Stimulated activated naive CD8-positive, alpha-beta T cell treated with anti-CD3 and anti-CD28 coated beads, Interleukin-15, amount 100 ng/mL, for 72 hours (primary cell): ENCODE measurements around the gene RGCC.
"Not testable (repeated sequence)": the region's sequence is repeated elsewhere in the genome, so short reads cannot be mapped to it uniquely, and the experiment has no call there.

Experiments
- ATAC-seq: fragments of 150-1000 bp; cut with Tn5 transposase; 2 replicates; pipeline ENCODE4 v1.10.0; 2021; ENCODE audit warnings: mild to moderate bottlenecking, moderate library complexity
- DNase-seq, 2 donors: peaks; one replicate each; pipeline ENCODE4 v3.0.0; 2021 to 2022
- H3K27ac Mint-ChIP-seq, 2 donors: one replicate each; pipeline ENCODE4 v1.8.0; 2022; ENCODE audit warnings: mild to moderate bottlenecking in 2 of 2, mixed read lengths in 2 of 2, moderate library complexity in 2 of 2
- H3K27me3 Mint-ChIP-seq: one replicate; pipeline ENCODE4 v1.8.0; 2022; ENCODE audit warnings: mixed read lengths
- H3K4me1 Mint-ChIP-seq: one replicate; pipeline ENCODE4 v1.8.0; 2022; ENCODE audit warnings: mild to moderate bottlenecking, mixed read lengths
- H3K4me3 Mint-ChIP-seq, 2 donors: one replicate each; pipeline ENCODE4 v1.8.0; 2022; ENCODE audit warnings: mild to moderate bottlenecking in 2 of 2, mixed read lengths in 2 of 2, moderate library complexity in 1 of 2
- H3K9me3 Mint-ChIP-seq, 2 donors: one replicate each; pipeline ENCODE4 v1.8.0; 2022; ENCODE audit warnings: mixed read lengths in 2 of 2

The RGCC gene

GRCh38 chr13:41494202-41494601, 36.9 kb downstream of the RGCC start:
- H3K4me3 Mint-ChIP-seq: no peak overlapping the region
- no peak for DNase-seq
- no peak overlapping the region for H3K27ac Mint-ChIP-seq
- H3K4me1 Mint-ChIP-seq: peaks cover 87% of the 10 kb centered on the region
- ATAC-seq: no peak
- no peaks in the 10 kb centered on the region for H3K27me3 Mint-ChIP-seq
- peaks cover 0 to 4% of the 10 kb centered on the region in 2 donors for H3K9me3 Mint-ChIP-seq

- Mint-ChIP-seq H3K27ac (peak overlapping the region in 1 of 2 donors; percentile 29), H3K9me3 (peaks cover 0 to 4% of the 10 kb centered on the region in 2 donors), H3K4me3 (no peak overlapping the region), H3K4me1 (peaks cover 94% of the 10 kb centered on the region), H3K27me3 (no peaks in the 10 kb centered on the region)
- DNase-seq: no peak
- ATAC-seq: no peak
Measured at GRCh38 chr13:41495044-41495443, 37.7 kb downstream of the RGCC start.

DNA sequence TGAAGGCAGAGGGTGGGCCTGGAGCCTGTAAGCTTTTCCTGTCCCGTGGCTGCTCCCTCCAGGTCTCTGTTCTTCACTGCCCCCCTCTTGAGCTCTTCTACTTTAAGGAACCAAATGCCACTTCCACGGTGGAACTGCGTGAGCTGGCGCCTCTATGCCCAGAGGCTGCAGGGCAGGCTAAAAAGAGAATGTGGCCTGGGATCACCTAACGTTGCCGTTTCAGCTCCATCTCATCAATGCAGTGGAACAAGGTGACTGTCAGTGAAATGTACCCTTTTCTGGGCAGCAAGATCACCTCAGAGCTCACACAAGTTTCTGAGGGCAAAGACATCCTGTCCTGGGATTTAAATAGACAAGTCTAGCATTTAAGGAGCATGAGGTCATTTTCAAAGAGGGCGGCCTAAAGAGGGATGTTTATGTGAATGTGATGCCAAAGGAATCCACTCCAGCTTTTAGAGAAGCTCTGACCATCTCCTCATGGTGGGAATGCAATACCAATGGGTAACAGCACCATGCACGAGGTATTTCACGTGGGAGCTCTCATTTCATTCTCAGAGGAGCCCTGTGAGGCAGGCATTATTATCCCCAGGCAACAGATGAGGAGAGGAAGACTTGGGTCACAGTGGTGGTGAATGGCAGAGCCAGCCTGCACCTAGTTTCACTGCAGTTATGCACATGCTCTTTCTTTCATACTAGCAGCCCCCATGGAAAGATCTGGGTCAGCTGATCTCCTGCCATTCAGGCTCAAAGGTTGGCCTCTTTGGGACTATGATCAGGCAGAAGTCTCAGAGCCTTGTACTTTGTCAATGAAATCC, 39.3 kb downstream of the RGCC start:
- ATAC-seq (no peak), DNase-seq (no peak)
- peaks cover 98% of the 10 kb centered on the region for H3K4me1 Mint-ChIP-seq
- H3K9me3 Mint-ChIP-seq: no peaks in the 10 kb centered on the region
- H3K27ac Mint-ChIP-seq: peak overlapping the region in 1 of 2 donors; percentile 37
- H3K27me3 Mint-ChIP-seq: no peaks in the 10 kb centered on the region
- H3K4me3 Mint-ChIP-seq: peak overlapping the region; percentile 25 to 31

GRCh38 chr13:41497436-41497835, 40.1 kb downstream of the RGCC start:
- Mint-ChIP-seq H3K4me3 (peak overlapping the region in 1 of 2 donors; percentile 50), H3K27ac (peak overlapping the region in 1 of 2 donors; percentile 93), H3K4me1 (peaks cover 98% of the 10 kb centered on the region), H3K27me3 (no peaks in the 10 kb centered on the region), H3K9me3 (no peaks in the 10 kb centered on the region)
- no peak for DNase-seq
- ATAC-seq: no peak

DNA sequence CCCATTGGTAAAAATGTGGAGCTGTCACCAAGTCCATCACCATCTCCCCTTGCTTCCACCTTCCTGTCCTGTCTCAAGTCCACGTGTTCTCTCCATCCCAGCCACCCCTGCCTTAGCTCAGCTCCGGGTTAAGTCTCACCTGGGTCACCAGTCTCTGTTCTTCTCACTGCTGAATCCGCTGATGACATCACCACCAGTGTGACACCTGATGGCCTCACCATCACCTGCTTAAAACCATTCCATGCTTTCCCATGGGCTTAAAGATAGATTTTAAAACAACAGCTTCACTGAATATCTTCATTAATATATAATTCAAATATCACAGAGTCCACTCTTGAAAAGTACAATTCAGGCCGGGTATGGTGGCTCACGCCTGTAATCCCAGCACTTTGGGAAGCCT, 42.1 kb downstream of the RGCC start:
- DNase-seq: no peak
- Mint-ChIP-seq H3K27me3 (no peaks in the 10 kb centered on the region), H3K4me1 (peaks cover 87% of the 10 kb centered on the region), H3K4me3 (no peak overlapping the region), H3K9me3 (peaks cover 8 to 14% of the 10 kb centered on the region in 2 donors), H3K27ac (no peak overlapping the region)
- ATAC-seq: no peak

GRCh38 chr13:41500511-41500910, 43.2 kb downstream of the RGCC start:
- DNase-seq (no peak), ATAC-seq (peak; percentile 76)
- Mint-ChIP-seq H3K27me3 (no peaks in the 10 kb centered on the region), H3K4me1 (peaks cover 76% of the 10 kb centered on the region), H3K9me3 (peaks cover 15 to 17% of the 10 kb centered on the region in 2 donors), H3K27ac (peak overlapping the region in 1 of 2 donors; percentile 75), H3K4me3 (no peak overlapping the region)

DNA sequence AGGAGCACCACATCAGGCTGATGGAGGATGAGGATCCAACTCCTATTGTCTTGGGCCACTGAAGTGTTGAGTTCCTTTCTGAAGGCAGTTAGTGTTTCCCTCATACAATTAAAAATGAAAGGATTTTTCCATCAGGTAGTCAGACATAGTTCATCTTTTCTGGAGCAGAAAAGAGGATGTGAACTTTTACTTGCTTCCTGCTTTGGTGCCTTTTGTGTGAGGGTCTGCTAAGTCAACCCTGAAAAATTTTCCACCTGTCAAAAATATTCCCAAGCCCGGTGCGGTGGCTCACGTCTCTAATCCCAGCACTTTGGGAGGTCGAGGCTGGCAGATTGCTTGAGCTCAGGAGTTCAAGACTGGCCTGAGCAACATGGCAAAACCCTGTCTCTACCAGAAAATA, 43.9 kb downstream of the RGCC start:
- DNase-seq (no peak), ATAC-seq (no peak)
- Mint-ChIP-seq H3K4me3 (no peak overlapping the region), H3K27ac (no peak overlapping the region), H3K4me1 (peaks cover 69% of the 10 kb centered on the region), H3K27me3 (no peaks in the 10 kb centered on the region), H3K9me3 (peaks cover 15 to 17% of the 10 kb centered on the region in 2 donors)

GRCh38 chr13:41502031-41502430, 44.7 kb downstream of the RGCC start:
- no peak for ATAC-seq

GRCh38 chr13:41502673-41503072, 45.3 kb downstream of the RGCC start:
- DNase-seq (no peak), ATAC-seq (no peak)
- no peak overlapping the region for H3K27ac Mint-ChIP-seq
- H3K4me1 Mint-ChIP-seq: peaks cover 55% of the 10 kb centered on the region
- no peaks in the 10 kb centered on the region for H3K27me3 Mint-ChIP-seq
- H3K9me3 Mint-ChIP-seq: peaks cover 15 to 17% of the 10 kb centered on the region in 2 donors
- H3K4me3 Mint-ChIP-seq: no peak overlapping the region

More at GRCh38 chr13:41502031-41502430, 44.7 kb downstream of the RGCC start:
- peak overlapping the region in 1 of 2 donors; percentile 17 for H3K27ac Mint-ChIP-seq
- H3K27me3 Mint-ChIP-seq: no peaks in the 10 kb centered on the region
- peaks cover 61% of the 10 kb centered on the region for H3K4me1 Mint-ChIP-seq
- peaks cover 15 to 17% of the 10 kb centered on the region in 2 donors for H3K9me3 Mint-ChIP-seq
- no peak for DNase-seq
- H3K4me3 Mint-ChIP-seq: no peak overlapping the region

GRCh38 chr13:41503356-41503755, 46.0 kb downstream of the RGCC start:
- DNase-seq (no peak), ATAC-seq (no peak)
- no peaks in the 10 kb centered on the region for H3K27me3 Mint-ChIP-seq
- H3K9me3 Mint-ChIP-seq: peaks cover 15 to 17% of the 10 kb centered on the region in 2 donors
- peaks cover 48% of the 10 kb centered on the region for H3K4me1 Mint-ChIP-seq
- H3K4me3 Mint-ChIP-seq: no peak overlapping the region
- H3K27ac Mint-ChIP-seq: no peak overlapping the region

GRCh38 chr13:41504657-41505056, 47.3 kb downstream of the RGCC start:
- not testable (repeated sequence) for H3K27ac Mint-ChIP-seq, DNase-seq
- peaks cover 15 to 17% of the 10 kb centered on the region in 2 donors for H3K9me3 Mint-ChIP-seq

DNA sequence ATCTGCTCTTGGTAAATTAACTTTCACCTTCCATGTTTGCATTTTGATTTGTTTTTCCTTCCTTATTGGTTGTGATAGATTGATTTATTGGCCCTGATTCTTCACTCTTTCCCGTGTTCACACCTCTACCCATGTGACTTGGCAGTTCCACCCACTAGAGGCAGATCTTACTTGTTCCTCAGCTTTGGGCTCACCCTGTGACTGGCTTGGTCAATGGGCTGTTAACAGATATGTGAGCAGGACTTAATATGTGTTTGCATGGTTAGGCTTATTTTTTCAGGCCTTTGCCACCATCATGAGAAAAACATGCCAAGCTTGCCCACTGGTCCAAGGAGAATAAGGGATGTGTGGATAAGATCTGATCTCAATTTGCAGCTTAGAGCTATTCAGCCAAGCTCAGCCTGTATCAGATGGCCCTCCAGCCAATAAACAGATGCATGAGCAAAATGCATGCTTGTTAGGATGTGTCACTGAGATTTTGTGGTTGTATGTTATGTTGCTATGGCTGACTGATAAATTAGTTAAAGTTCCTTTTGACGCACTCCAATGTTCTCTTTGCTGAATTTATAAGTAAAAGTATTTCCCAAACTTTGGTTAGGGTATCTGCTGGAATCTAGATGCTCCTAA, 48.0 kb downstream of the RGCC start:
- H3K4me1 Mint-ChIP-seq: peaks cover 31% of the 10 kb centered on the region
- H3K9me3 Mint-ChIP-seq: peaks cover 15 to 17% of the 10 kb centered on the region in 2 donors
- no peak overlapping the region for H3K4me3 Mint-ChIP-seq
- no peak overlapping the region for H3K27ac Mint-ChIP-seq
- ATAC-seq (no peak), DNase-seq (no peak)
- H3K27me3 Mint-ChIP-seq: no peaks in the 10 kb centered on the region

More at GRCh38 chr13:41504657-41505056, 47.3 kb downstream of the RGCC start:
- not testable (repeated sequence) for H3K27me3 Mint-ChIP-seq, H3K4me3 Mint-ChIP-seq, ATAC-seq
- H3K4me1 Mint-ChIP-seq: peaks cover 37% of the 10 kb centered on the region

- ATAC-seq (no peak), DNase-seq (no peak)
- Mint-ChIP-seq H3K27me3 (no peaks in the 10 kb centered on the region), H3K4me1 (peaks cover 21% of the 10 kb centered on the region), H3K4me3 (no peak overlapping the region), H3K9me3 (peaks cover 15 to 17% of the 10 kb centered on the region in 2 donors), H3K27ac (peak overlapping the region in 1 of 2 donors; percentile 44)
Measured at GRCh38 chr13:41506312-41506711, 49.0 kb downstream of the RGCC start.

- no peaks in the 10 kb centered on the region for H3K27me3 Mint-ChIP-seq
- ATAC-seq (no peak), DNase-seq (no peak)
- H3K27ac Mint-ChIP-seq: no peak overlapping the region
- peaks cover 4 to 7% of the 10 kb centered on the region in 2 donors for H3K9me3 Mint-ChIP-seq
- H3K4me3 Mint-ChIP-seq: no peak overlapping the region
- H3K4me1 Mint-ChIP-seq: no peaks in the 10 kb centered on the region
Measured at GRCh38 chr13:41509971-41510370, 52.6 kb downstream of the RGCC start.

DNA sequence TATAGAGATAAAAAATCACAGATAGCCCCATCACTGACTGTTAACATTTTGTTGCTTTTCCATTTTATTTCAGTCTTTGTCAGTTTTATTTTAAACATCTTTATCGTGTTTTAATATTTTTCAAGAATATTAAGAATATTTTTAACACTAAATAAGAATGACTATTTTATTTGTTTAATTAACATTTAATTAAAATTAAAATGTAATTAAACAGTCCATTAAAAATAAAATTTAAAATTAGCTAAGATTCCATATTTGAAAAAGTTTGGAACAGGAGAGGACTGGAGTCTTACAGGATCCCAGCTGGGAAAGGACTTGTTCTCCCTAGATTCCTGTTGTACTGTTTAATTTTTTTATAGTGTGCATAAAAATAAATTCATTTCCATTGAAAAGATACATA, 54.5 kb downstream of the RGCC start:
- DNase-seq: no peak

DNA sequence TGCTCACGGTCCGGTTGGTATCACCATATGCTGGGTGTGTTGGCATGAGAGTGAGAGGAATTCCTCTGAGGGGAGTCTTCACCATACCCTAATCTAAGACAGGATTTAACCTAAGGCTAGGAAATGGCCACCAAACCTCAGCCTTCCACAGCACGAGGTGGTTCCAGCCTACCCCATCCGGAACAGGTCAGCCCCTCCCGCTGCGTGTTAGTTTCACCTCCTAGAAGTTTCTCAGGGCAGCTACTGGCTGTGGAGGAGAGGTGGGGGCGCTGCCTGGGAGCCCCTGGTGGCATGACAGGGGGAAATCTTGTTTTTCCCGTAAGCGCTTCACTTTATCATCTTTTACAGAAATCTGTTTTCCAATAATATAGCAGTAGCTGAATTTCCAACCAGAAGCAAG, 55.1 kb downstream of the RGCC start:
- H3K27ac Mint-ChIP-seq: no peak overlapping the region
- ATAC-seq: no peak
- no peak for DNase-seq
- no peaks in the 10 kb centered on the region for H3K4me1 Mint-ChIP-seq
- H3K4me3 Mint-ChIP-seq: no peak overlapping the region
- no peaks in the 10 kb centered on the region for H3K27me3 Mint-ChIP-seq
- H3K9me3 Mint-ChIP-seq: peaks cover 0 to 7% of the 10 kb centered on the region in 2 donors

More for the DNA sequence above, 54.5 kb downstream of the RGCC start:
- Mint-ChIP-seq H3K4me1 (no peaks in the 10 kb centered on the region), H3K27me3 (no peaks in the 10 kb centered on the region), H3K27ac (no peak overlapping the region), H3K4me3 (no peak overlapping the region), H3K9me3 (peaks cover 0 to 7% of the 10 kb centered on the region in 2 donors)
- no peak for ATAC-seq
